ENCODE measurements around the gene HSPA12A. TPM values are rescaled to one million over a fixed set of nuclear protein-coding genes. Genes with fewer than 3 reads are reported as not detected.

The HSPA12A gene
- polyA plus RNA-seq, 1 donor (not counting 4 experiments of a cell fraction or from before 2014, with no cell fraction given), result 8.1 TPM

DNA sequence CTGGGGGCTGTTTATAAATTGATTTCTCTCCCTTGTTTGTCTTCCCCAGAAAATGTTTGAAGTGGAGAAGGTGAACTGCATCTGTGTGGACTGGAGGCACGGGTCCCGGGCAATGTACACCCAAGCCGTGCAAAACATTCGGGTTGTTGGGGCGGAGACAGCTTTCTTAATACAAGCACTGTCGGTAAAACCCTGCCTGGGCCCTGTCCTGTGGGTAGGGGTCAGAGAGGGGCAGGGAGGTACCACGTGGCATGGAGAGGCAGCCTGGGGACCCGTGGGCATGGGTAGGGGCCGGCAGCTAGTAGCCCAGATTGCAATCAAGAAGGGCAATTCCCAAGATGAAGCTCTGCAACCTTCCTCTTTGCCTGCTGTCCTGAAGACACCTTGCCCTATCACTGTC lies 115.6 kb downstream of the HSPA12A start:
- H3K27ac ChIP-seq (ENCODE audit: control insufficient read depth, insufficient read depth, low read length), result no peak overlapping the region
- TF ChIP-seq EZH2 (IDR thresholded peaks at IDR 0.05; ENCODE audit: low read length) (no peak), CTCF (optimal IDR thresholded peaks at IDR 0.05 in 1 of 3, IDR thresholded peaks at IDR 0.05 in 1 of 3, conservative IDR thresholded peaks at IDR 0.05 in 1 of 3; ENCODE audit: extremely low read depth in 1 of 3, insufficient read depth in 2 of 3, low read length in 3 of 3) (no peak)
- peaks cover 13% of the 10 kb centered on the region for H3K27me3 ChIP-seq (ENCODE audit: control insufficient read depth, extremely low read depth, insufficient read depth, low read length)
- H2AFZ ChIP-seq (ENCODE audit: control insufficient read depth, low read length), result no peak overlapping the region
- no peak for FAIRE-seq
- no peaks in the 10 kb centered on the region for H3K36me3 ChIP-seq (ENCODE audit: control insufficient read depth in 2 of 2, extremely low read depth in 1 of 2, insufficient read depth in 2 of 2, low read length in 2 of 2)
- no peaks in the 10 kb centered on the region for H3K79me2 ChIP-seq (ENCODE audit: control insufficient read depth, insufficient read depth, low read length)
- DNase-seq (ENCODE audit: low read depth, low spot score), result no peak
- no peaks in the 10 kb centered on the region for H4K20me1 ChIP-seq (ENCODE audit: control insufficient read depth, extremely low read depth, insufficient read depth, low read length)
- H3K4me2 ChIP-seq (ENCODE audit: control insufficient read depth, extremely low read depth, insufficient read depth, low read depth, low read length), result no peak overlapping the region
- H3K4me3 ChIP-seq (ENCODE audit: control insufficient read depth in 2 of 3, extremely low read depth in 1 of 3, insufficient read depth in 2 of 3, low read depth in 1 of 3, low read length in 3 of 3), result no peak overlapping the region
- no peaks in the 10 kb centered on the region for H3K9me1 ChIP-seq (ENCODE audit: control insufficient read depth, extremely low read depth, insufficient read depth, low read length)
- no peaks in the 10 kb centered on the region for H3K9me3 ChIP-seq (ENCODE audit: control insufficient read depth, low read depth, low read length)
- no peak overlapping the region for H3K9ac ChIP-seq (ENCODE audit: control insufficient read depth, extremely low read depth, insufficient read depth, low read length)
- H3K4me1 ChIP-seq (ENCODE audit: control insufficient read depth, extremely low read depth, insufficient read depth, low read length), result no peaks in the 10 kb centered on the region
- dilution Hi-C loops (cut with MboI; ENCODE audit: extremely low pct_ligation_motif_present, low sequenced_read_pairs), result no loop called here

GRCh38 chr10:116625845-116626244 lies 116.5 kb downstream of the HSPA12A start:
- FAIRE-seq (no peak), DNase-seq (ENCODE audit: low read depth, low spot score) (no peak)
- Histone ChIP-seq H3K4me2 (ENCODE audit: control insufficient read depth, extremely low read depth, insufficient read depth, low read depth, low read length) (no peak overlapping the region), H3K36me3 (ENCODE audit: control insufficient read depth in 2 of 2, extremely low read depth in 1 of 2, insufficient read depth in 2 of 2, low read length in 2 of 2) (no peaks in the 10 kb centered on the region), H3K4me1 (ENCODE audit: control insufficient read depth, extremely low read depth, insufficient read depth, low read length) (no peaks in the 10 kb centered on the region), H3K4me3 (ENCODE audit: control insufficient read depth in 2 of 3, extremely low read depth in 1 of 3, insufficient read depth in 2 of 3, low read depth in 1 of 3, low read length in 3 of 3) (no peak overlapping the region), H3K27me3 (ENCODE audit: control insufficient read depth, extremely low read depth, insufficient read depth, low read length) (peaks cover 13% of the 10 kb centered on the region), H3K79me2 (ENCODE audit: control insufficient read depth, insufficient read depth, low read length) (no peaks in the 10 kb centered on the region), H3K9ac (ENCODE audit: control insufficient read depth, extremely low read depth, insufficient read depth, low read length) (no peak overlapping the region), H3K9me1 (ENCODE audit: control insufficient read depth, extremely low read depth, insufficient read depth, low read length) (no peaks in the 10 kb centered on the region), H3K27ac (ENCODE audit: control insufficient read depth, insufficient read depth, low read length) (no peak overlapping the region), H2AFZ (ENCODE audit: control insufficient read depth, low read length) (no peak overlapping the region), H4K20me1 (ENCODE audit: control insufficient read depth, extremely low read depth, insufficient read depth, low read length) (no peaks in the 10 kb centered on the region), H3K9me3 (ENCODE audit: control insufficient read depth, low read depth, low read length) (no peaks in the 10 kb centered on the region)
- dilution Hi-C loops (cut with MboI; ENCODE audit: extremely low pct_ligation_motif_present, low sequenced_read_pairs), result no loop called here
- TF ChIP-seq CTCF (optimal IDR thresholded peaks at IDR 0.05 in 1 of 3, IDR thresholded peaks at IDR 0.05 in 1 of 3, conservative IDR thresholded peaks at IDR 0.05 in 1 of 3; ENCODE audit: extremely low read depth in 1 of 3, insufficient read depth in 2 of 3, low read length in 3 of 3), result no peak

All from keratinocyte (primary cell).